HG03460 (cell line): ENCODE results near the gene SMIM22.

ENCODE experiments used
- ATAC-seq: cut with Tn5 transposase; IDR thresholded peaks from one replicate; pipeline ENCODE4 v1.9.1; 2021; ENCODE audit not compliant: unreplicated experiment

Gene SMIM22

DNA sequence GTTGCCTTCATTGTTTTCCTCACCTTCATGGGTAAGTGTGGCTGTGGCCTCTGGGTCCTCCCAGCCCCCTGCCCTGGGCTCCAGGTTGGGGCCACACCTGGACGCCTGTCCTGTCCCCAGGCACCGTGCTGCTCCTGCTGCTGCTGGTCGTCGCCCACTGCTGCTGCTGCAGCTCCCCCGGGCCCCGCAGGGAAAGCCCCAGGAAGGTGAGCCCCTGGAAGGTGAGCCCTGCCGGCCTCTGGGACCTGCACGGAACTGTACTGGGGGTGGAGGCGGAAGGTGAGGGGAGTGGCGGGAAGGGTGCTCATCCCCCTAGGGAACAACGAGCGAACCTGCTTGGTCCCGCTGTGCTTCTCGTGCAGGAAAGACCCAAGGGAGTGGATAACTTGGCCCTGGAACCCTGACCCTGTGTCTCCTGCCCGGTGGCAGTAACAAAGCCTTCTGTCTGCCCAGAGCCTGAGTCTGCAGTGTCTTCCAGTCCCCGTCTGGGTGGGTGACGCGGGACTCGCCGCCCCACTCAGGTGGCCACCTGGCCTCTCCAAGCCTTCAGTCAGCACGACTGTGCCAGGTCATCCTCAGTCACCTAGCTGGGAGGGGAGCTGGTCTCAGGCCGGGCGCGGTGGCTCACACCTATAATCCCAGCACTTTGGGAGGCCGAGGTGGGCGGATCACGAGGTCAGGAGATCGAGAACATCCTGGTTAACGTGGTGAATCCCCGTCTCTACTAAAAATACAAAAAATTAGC is 831 bp downstream of the SMIM22 start:
- no peak for ATAC-seq

DNA sequence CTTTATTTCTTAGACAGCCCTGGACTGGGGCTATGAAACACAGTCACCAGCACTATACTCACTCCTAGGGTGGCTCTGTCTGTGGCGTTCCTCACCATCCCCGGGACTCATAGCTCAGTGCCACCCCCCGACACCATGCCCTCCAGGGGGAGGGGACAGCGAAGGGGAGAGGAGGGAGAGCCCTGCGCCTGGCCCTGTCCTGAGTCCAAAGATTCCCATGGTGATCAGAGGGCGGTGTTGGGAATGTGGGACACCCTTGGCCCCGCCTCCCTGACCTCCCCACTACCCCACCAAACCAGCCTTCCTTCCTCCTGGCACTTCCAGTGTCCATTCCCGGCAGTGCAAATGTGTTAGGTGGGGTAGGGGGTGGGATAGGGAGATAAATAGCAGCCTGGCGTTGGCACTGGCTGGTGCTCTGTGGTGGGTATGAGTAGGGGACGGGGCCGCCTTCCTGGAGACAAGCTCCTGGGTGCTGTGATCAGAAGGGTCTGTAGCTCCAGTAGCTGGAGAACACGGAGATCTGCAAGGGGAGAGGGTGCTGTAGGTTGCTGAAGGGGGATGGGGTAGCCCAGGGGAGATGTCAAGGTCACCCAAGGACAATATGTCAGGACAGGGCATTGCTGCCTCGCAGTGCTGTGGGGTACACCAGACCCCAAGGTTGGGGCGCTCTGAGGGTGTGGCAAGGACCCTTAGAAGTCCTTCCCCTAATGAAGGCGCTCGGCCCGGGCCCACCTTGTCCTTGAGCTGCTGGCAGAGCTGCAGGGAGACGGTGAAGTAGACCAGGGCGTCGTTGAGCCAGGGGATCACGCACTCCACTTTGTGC is 2.0 kb downstream of the SMIM22 start:
- no peak for ATAC-seq

DNA sequence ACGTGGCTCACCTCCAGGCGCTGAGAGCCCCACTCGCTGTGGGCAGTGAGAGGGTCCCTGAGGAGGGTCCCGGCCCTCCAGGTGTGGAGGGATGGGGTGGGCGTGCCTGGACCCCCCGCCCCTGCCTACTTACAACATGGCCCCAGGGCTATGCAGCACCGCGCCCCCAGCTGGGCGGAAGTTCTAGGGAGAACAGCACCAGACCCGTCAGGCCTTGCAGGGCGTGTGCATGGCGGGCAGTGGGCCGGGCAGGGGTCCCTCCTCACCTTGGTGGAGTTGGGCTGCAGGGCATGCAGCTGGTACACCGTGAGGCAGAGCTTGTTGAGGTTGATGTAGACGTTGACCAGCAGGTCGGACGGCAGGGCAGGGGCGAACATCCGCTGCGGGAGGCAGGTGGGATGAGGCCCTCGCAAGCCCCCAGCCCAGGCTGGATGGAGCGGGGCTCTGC is 2.7 kb downstream of the SMIM22 start:
- ATAC-seq = no peak

DNA sequence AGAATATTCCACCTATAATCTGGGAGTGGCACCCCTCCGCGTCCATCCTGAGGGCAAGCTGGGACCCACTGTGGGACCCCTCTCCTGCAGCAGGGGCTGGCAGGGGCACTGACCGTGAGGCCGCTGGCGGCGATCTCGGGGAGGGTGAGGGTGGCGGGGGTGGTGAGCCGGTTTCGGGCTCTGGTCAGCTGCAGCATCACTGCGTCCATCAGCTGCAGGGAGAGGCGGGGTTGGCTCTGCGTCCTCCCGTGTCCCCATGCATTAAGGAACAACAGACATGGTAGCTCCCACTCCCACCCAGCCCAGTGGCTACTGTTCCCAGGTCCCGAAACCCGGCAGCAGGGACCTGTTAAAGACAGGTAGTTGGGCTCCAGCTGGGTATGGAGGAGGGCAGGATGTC is 3.3 kb downstream of the SMIM22 start:
- no peak for ATAC-seq

DNA sequence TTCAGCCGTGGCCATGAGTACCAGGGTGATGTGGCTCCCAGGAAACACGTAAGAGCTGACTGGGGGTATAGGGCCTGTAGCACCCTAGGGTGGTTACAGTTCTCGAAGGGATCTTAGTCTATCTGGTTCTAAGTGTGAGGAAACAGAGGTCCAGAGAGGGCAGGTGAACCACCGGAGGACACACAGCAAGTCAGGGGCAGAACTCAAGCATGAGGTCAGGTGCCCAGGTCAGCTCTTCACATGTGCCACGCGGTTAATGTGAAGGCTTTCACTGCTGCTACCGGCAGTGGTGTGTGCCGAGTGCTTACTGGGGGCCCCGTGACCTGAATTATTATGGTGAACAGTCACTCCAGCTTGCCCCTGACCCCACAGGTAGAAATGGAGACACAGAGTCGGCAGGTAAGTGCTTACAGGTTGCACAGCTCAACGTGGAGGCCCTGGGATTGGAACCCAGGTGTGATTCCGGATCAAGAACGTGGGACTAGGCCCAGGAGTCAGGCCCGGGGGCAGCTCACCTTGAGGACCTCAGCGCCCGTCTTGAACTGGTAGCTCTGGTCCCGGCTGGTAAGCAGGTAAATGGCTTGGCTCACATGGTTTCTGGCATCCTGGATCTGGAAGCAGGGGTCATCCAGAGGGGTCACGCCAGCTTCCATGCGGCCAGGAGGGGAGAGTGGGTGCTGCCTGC is 4.1 kb downstream of the SMIM22 start:
- no peak for ATAC-seq

DNA sequence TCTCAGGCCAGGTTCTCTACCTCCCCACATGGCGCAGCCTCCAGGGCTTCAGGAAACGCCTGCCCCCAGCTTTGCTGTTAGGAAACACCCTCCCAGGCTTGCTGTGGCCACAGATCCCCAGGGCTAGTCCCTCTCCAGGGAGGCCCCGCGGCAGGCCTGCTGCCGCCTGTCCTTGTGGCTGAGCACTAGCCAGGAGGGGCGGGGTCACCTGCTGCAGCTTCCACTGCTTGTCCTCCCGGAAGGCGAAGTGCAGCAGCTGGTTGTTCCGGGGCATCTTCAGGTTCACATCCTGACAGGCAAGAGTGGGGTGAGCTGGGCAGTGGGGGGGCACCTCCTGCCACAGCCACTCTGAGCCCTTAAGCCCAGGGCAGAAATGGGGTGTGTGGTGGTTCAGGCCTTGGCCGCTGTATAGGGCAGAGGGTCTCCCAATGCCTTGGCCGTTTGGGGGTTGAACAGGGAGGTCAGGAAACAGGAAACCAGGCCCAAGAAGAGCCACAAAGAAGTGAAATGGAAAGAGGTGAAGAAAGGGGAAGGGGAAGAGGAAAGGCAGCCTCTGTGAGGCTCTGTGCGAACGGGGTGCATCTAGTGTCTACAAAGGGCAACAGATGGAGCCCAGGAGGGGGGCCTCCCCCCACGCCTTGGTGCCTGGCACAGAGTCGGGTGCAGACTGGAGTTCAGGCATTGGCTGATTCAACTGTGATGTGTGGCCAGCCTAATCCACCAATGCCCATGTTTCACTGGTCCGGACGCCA is 5.3 kb downstream of the SMIM22 start:
- ATAC-seq = no peak

DNA sequence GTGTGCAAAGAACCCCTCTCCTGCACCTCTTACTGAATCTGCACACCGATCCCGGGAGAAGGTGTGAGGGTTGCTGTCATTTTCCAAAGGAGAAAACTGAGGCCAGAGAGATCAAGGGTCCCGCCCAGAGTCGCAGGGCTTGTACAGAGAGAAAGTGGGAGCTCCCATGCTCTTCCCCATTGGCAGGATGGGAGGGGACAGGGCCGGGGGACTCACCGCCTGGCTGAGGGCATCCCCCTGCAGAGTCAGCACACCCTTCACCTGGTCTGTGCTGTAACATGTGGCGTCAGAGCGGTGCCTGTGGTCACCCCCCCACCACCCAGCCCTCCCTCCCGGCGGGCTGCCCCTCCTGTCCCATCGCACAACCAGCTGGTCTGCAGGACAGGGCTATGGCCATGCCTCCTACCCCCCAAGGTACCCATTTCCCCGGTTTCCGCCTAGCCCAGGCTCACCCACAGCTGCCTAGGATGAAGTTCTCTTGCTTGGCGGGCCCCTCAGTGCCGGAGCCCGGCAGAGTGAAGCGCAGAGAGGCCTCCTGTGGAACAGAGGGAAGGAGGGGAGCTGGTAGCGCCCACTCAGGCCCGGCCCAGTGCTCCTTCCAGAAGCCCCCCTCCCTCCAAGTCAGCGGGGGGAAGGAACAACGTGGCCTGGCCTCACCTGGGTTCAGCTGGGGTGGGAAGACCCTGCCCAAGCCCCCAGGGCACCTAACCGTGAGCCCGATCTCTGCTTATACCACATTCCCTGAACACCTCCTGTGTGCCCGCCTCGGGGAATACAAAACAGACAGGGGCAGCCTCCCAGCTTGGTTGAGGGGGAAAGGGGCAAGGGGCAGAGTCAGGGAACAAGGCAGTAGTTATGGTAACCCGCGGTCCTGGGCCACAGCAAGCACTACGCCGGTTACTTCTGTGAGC is 6.1 kb downstream of the SMIM22 start:
- ATAC-seq = no peak

DNA sequence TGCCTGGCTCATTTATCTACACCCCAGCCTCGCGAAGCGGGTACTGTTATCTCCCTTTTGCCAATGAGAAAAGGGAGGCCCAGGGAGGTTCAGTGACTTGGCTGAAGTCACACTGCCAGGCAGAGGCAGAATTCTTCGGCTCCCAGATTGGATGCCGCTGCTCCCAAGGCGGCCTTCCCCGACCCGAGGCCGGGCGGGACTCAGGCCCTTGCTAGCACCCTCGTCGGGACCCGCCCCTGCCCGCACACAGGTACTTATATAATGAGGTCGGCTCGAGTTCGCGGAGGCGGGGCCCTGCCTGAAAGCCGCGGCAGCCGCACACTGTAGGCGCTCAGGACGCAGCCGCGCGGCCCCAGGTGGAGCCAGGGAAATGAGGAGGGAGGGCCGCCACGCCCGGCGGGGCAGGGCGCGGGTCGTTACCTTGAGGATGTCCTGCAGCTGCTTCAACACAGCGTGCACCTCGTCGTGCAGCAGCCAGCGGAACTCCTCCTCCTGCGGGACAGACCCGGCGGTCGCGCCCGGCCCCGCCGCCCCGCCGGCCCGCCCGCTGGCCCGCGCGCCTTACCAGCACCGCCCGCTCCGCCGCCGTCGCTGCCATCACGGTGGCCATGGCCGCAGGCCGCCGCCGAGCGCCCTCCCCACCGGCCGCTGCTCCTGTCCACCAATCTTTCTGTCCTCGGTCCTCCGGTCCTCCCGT is 6.9 kb downstream of the SMIM22 start, which contains the start of gene ROGDI:
Gene ROGDI (minus strand): TSS at position 672 of the 697 bp plus-strand sequence. CDS start 62 bp downstream, at position 610.
- ATAC-seq = peak; percentile 55

DNA sequence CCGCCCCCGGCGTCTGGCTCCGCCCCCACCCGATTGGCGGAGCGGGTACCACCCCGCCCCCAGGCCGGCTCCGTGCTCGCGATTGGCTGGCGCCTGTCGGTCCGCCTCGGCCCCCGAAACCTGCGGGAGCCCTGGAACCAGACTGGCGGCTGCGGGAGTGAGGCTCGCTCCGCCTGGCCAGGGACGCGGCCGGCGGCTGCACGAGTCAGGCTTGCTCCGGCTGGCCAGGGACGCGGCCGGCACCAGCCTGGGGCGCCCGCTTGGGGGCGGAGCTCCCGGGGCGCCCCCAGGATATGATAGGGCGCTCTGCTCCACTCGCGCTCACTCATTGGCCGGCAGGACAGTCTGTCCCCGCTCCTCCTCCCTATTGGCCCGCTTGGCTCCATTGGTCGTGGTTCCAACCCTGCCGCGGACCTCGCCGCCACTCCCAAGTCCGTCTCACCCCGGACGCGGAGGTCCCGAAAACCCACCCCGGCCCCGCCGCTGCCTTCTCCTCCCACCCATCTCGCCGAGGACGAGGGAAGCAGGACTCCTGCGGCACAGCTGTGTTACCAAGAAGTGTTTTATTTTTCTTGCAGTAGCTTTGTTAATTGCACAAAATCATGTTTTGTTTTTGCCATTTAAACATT is 7.6 kb downstream of the SMIM22 start:
- peak; percentile 89 for ATAC-seq

DNA sequence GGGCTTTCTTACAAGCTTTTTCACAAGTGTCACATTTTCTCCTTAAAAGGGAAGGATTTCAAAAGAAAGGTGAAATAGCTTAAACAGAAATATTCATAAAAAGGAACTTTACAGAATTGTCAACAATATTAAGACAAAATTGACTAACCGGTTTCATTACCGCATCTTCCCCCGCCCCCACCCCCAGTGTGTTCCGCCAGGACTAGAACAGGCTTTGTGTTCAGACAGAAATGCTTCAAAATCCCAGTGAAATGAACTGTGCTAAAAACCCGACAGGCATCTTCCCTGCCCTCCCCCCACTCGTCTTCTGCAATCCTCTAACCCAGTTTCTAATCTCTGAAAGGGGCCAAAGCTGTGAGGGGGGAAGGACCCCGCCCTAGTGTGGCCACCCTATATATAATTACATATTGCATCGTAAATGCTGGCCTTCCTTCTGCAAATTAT is 8.3 kb downstream of the SMIM22 start:
- no peak for ATAC-seq

DNA sequence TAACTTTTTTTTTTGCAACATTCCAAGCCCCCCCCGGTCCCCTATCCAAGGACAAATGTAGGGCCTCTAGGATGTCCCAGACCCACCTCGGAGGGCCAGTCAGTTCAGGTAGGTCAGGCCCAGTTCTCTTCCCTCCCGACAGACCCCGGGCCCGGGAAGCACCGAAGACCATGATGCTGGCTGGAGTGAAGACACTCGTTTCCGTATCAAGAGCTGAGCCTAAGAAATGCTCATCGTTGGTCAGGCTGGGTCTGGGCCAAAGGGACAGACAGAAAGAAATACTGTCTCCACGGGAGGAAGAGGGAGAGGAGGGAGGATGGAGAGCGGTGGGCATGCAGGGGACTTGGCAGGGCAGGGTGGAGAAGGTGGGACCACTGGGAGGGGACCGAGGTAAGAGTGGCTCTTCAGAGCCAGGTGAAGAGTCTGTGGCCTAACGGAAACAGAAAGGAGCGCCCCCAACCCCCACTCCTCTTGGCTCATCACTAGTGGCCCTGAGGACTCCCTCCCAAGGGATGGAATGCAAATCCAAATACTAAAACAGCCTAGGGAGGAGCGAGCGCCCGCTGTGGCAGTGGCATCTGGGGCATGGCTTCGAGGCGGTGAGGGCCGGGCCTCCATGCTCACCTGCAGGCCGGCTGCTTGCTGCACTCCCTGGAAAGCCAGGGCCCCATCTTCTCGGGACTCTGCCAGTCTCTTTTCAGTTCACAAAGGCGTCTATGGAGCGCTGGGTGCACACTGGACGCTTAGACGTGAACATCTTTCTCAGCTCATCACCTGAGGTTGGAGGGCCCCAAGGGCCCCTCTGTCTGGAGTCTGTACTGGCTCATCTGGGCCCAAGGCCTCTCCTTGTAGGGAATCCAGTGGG is 9.0 kb downstream of the SMIM22 start:
- no peak for ATAC-seq

DNA sequence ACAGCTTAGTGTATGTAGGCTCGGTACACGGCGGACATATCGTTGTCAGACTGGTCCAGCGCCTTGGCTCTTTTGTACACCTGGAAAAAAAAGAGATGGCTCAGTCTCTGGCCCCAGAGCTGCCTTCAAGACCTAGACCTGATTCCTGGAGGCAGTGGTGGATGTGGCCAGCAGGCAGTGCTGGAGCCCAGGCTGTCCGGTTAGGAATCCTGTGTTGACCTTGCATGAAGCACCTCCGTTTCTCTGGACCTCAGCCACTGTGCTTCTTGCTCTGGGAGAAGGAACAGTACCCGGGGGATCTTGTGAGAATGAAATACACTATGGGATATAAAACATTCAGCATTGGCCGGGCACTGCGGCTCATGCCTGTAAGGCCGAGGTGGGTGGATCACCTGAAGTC is 10.1 kb downstream of the SMIM22 start:
- ATAC-seq = no peak

DNA sequence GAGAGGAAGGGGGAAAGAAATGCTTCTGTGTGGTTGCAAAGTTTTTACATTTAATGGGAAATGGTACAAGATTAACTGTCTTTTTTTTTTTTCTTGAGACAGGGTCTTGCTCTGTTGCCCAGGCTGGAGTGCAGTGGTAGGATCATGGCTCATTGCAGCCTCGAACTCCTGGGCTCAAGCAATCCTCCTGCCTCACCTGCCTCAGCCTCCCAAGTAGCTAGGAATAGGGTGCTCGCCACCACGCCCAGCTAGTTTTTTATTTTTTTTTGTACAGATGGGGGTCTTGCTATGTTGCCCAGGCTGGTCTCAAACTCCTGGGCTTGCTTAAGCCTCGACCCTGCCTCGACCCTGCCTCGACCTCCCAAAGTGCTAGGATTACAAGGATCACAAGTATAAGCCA is 11.1 kb downstream of the SMIM22 start:
- no peak for ATAC-seq

DNA sequence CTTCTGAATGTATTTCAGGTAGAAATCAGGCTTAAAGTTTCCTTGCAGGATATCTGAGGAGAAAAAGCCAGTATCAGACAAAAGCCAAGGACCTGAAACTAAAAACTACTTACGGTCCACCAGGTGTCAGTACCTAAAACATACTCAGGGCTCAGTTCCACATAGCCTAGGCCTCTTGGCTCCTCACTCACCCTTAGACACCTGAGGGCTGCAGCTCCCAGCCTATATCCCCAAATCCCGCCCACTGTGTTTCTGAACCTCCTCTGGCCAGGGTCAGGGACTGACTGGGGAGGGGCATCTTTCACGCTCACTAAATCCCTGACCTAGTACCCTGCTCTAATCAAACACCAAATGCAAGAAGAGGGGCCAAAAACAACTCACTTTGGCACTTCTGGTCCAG is 16.1 kb downstream of the SMIM22 start:
- ATAC-seq = no peak

DNA sequence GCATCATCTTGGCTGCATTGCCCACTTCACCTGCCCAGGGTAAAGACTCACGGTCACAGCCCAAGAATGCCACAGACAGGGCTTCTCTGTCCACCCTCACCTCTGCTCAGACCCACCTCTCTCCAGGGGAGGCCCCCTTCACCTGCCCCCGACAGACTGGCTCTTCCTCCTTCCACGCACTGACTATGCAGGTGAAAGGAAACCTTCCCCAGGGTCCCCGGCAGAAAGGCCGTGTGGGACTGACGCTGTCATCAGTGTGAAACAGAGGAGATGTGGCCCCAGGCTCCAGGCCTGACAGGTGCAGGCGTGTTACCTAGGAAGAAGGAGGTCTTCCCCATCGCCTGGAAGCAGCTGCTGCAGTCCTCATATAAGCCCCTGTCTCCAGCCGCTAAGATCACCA is 16.6 kb downstream of the SMIM22 start:
- ATAC-seq = no peak

DNA sequence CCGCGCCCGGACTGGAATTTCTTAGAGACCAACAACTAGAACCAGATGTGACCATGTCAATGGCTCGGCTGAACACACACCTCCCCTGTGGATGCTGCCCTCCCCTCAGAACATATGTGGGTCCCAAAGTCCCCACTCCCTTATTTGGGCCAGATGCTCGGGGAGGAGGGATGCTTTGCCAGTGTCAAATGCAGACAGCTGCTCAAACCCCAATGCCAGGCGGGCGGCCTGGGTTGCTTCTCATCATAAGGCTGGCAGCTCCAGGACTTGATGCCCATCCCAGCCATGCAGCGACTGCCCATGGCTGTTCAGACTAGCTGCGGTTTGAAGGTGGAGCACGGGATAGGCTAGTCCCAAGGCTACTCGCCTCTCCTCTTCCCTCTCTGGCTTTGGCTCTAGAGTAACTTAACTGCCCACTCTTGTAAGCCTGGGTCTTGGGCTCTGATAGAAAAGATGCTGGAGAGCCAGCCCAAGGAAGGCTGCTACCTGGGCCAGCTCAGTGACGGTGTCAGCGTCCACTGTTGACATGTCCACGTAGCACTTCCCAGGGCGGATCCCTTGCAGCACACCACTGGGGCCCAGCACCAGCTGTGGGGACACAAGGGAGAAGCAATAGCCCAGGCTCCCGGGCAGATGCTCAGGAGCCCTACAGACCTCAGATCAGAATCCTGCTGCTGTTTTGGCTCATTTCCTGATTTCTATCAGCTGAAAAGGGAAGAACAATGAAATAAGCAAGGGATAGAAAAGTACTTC is 18.3 kb downstream of the SMIM22 start:
- ATAC-seq = no peak

DNA sequence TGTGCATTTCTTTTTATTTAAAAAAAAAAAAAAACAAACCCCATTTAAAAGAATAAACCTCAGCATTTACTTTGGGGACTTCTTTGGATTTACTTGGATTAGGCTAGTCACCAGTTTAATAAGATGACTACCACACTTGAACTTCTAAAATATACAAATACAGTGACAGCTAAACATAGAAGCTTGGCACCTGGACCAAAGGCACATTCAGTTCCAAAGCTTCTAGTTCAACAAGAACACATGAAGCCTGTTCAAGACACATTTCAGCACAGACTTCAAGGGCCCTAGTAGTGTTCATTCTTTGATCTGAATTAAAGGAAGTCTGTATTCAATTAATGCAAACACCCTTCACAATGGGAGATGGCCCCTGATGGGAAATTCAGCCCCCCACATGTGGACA is 18.9 kb downstream of the SMIM22 start:
- no peak for ATAC-seq
